NCI-H460 (cell line): ENCODE measurements around the gene SIK3. TPM values are rescaled to one million over a fixed set of nuclear protein-coding genes. Genes with fewer than 3 reads are reported as not detected.

Source experiments
- DNase-seq: peaks from one replicate; pipeline ENCODE4 v3.0.0-alpha.2; 2016; ENCODE audit warnings: low read depth; ENCODE audit errors: extremely low read depth
- total RNA-seq: library from RNA; depleted of rRNA; stranded (reverse); fragments of >200 nt; shearing (Covaris generic); gene quantifications from 2 replicates; pipeline ENCODE4 v1.2.3, GENCODE V29; 2014

SIK3 gene
- total RNA-seq, 1 experiment from 2014 or later: 7.0 TPM

GRCh38 chr11:117016747-117017146, 81.5 kb downstream of the SIK3 start:
- DNase-seq: no peak

- no peak for DNase-seq
Measured at GRCh38 chr11:117016246-117016645, 82.0 kb downstream of the SIK3 start.

- DNase-seq: no peak
Measured at GRCh38 chr11:117011541-117011898, 86.7 kb downstream of the SIK3 start.

GRCh38 chr11:117010808-117011540, 87.3 kb downstream of the SIK3 start:
- no peak for DNase-seq

GRCh38 chr11:117009905-117010605, 88.2 kb downstream of the SIK3 start:
- no peak for DNase-seq

GRCh38 chr11:117005758-117006157, 92.5 kb downstream of the SIK3 start:
- no peak for DNase-seq

GRCh38 chr11:117002639-117003299, 95.5 kb downstream of the SIK3 start:
- DNase-seq: no peak

- no peak for DNase-seq
Measured at GRCh38 chr11:117000014-117000737, 98.1 kb downstream of the SIK3 start.

GRCh38 chr11:116997071-116997470, 101.2 kb downstream of the SIK3 start:
- DNase-seq: no peak

GRCh38 chr11:116994195-116994594, 104.0 kb downstream of the SIK3 start:
- DNase-seq: no peak

- DNase-seq: no peak
Measured at GRCh38 chr11:116993599-116993998, 104.6 kb downstream of the SIK3 start.

GRCh38 chr11:116991491-116991890, 106.7 kb downstream of the SIK3 start:
- no peak for DNase-seq

GRCh38 chr11:116990811-116991210, 107.4 kb downstream of the SIK3 start:
- no peak for DNase-seq

GRCh38 chr11:116990061-116990473, 108.2 kb downstream of the SIK3 start:
- no peak for DNase-seq

GRCh38 chr11:116989184-116989583, 109.0 kb downstream of the SIK3 start:
- no peak for DNase-seq

- DNase-seq: peak; percentile 1
Measured at GRCh38 chr11:116986521-116987105, 111.6 kb downstream of the SIK3 start.

GRCh38 chr11:116984589-116984988, 113.6 kb downstream of the SIK3 start:
- DNase-seq: no peak

GRCh38 chr11:116984186-116984585, 114.0 kb downstream of the SIK3 start:
- no peak for DNase-seq

- DNase-seq: no peak
Measured at GRCh38 chr11:116981266-116981885, 116.9 kb downstream of the SIK3 start.

- DNase-seq: no peak
Measured at GRCh38 chr11:116980136-116980793, 118.0 kb downstream of the SIK3 start.
